ENCODE measurements around the gene LRRN2.

Gene LRRN2

GRCh38 chr1:204705888-204706837 is 20.6 kb upstream of the LRRN2 start:
- no peak for DNase-seq (ENCODE audit: low read depth)
- TF ChIP-seq CTCF (conservative IDR thresholded peaks at IDR 0.05; ENCODE audit: low read depth, low read length): no peak
- H3K4me3 ChIP-seq (ENCODE audit: low read length): no peak overlapping the region

GRCh38 chr1:204705493-204705811 is 19.9 kb upstream of the LRRN2 start:
- H3K4me3 ChIP-seq (ENCODE audit: low read length): no peak overlapping the region
- TF ChIP-seq CTCF (conservative IDR thresholded peaks at IDR 0.05; ENCODE audit: low read depth, low read length): no peak
- no peak for DNase-seq (ENCODE audit: low read depth)

- H3K4me3 ChIP-seq (ENCODE audit: low read length): no peak overlapping the region
- no peak for DNase-seq (ENCODE audit: low read depth)
- no peak for TF ChIP-seq CTCF (conservative IDR thresholded peaks at IDR 0.05; ENCODE audit: low read depth, low read length)
Measured at GRCh38 chr1:204704794-204705492, 19.4 kb upstream of the LRRN2 start.

- no peak for DNase-seq (ENCODE audit: low read depth)
- H3K4me3 ChIP-seq (ENCODE audit: low read length): no peak overlapping the region
- no peak for TF ChIP-seq CTCF (conservative IDR thresholded peaks at IDR 0.05; ENCODE audit: low read depth, low read length)
Measured at GRCh38 chr1:204703826-204704612, 18.5 kb upstream of the LRRN2 start.

- DNase-seq (ENCODE audit: low read depth): no peak
- no peak overlapping the region for H3K4me3 ChIP-seq (ENCODE audit: low read length)
- no peak for TF ChIP-seq CTCF (conservative IDR thresholded peaks at IDR 0.05; ENCODE audit: low read depth, low read length)
Measured at GRCh38 chr1:204703268-204703664, 17.7 kb upstream of the LRRN2 start.

- no peak for TF ChIP-seq CTCF (conservative IDR thresholded peaks at IDR 0.05; ENCODE audit: low read depth, low read length)
- no peak for DNase-seq (ENCODE audit: low read depth)
- H3K4me3 ChIP-seq (ENCODE audit: low read length): no peak overlapping the region
Measured at GRCh38 chr1:204702552-204703267, 17.2 kb upstream of the LRRN2 start.

Data from retinal pigment epithelial cell (primary cell).